Neural progenitor cell (in vitro differentiated cells): ENCODE measurements around the gene VPS13D. TPM values are rescaled to one million over a fixed set of nuclear protein-coding genes. Genes with fewer than 3 reads are reported as not detected.

Experiments used
- DNase-seq: peaks from one replicate; pipeline ENCODE4 v3.0.0-alpha.2; 2016; ENCODE audit warnings: low spot score
- H2AFZ ChIP-seq: fragments of 200-600 bp; sonication (generic); replicated peaks from 2 replicates; pipeline ENCODE4 v1.6.1; 2016; ENCODE audit warnings: antibody characterized with exemption
- H3F3A ChIP-seq: fragments of 200-600 bp; sonication (generic); 2 replicates; pipeline ENCODE4 v1.6.1; 2016; ENCODE audit warnings: antibody characterized with exemption, low read depth
- H3K27ac ChIP-seq: fragments of 200-600 bp; sonication (generic); 2 replicates; pipeline ENCODE4 v1.5.1; 2016; ENCODE audit warnings: mild to moderate bottlenecking
- H3K27me3 ChIP-seq: fragments of 200-600 bp; sonication (generic); 2 replicates; pipeline ENCODE4 v1.6.1; 2016; ENCODE audit warnings: mild to moderate bottlenecking, moderate library complexity
- H3K36me3 ChIP-seq: fragments of 200-600 bp; sonication (generic); 2 replicates; pipeline ENCODE4 v1.5.1; 2016
- H3K4me1 ChIP-seq: fragments of 200-600 bp; sonication (generic); 2 replicates; pipeline ENCODE4 v1.6.1; 2016; ENCODE audit warnings: mixed run types
- H3K4me2 ChIP-seq: fragments of 200-600 bp; sonication (generic); 2 replicates; pipeline ENCODE4 v1.6.1; 2016
- H3K4me3 ChIP-seq: fragments of 200-600 bp; sonication (generic); 2 replicates; pipeline ENCODE4 v1.5.1; 2016
- H3K79me2 ChIP-seq: fragments of 200-600 bp; sonication (generic); 2 replicates; pipeline ENCODE4 v1.6.1; 2016; ENCODE audit warnings: low read depth
- H3K9ac ChIP-seq: fragments of 200-600 bp; sonication (generic); 2 replicates; pipeline ENCODE4 v1.6.1; 2016
- H3K9me3 ChIP-seq: fragments of 200-600 bp; sonication (generic); 2 replicates; pipeline ENCODE4 v1.5.1; 2016; ENCODE audit warnings: low read depth
- H4K20me1 ChIP-seq: fragments of 200-600 bp; sonication (generic); 2 replicates; pipeline ENCODE4 v1.6.1; 2016; ENCODE audit warnings: low read depth
- H3K27ac Mint-ChIP-seq: 3 replicates; pipeline ENCODE4 v1.8.0; 2021; ENCODE audit warnings: mixed read lengths
- H3K27me3 Mint-ChIP-seq: 2 replicates; pipeline ENCODE4 v1.8.0; 2022; ENCODE audit warnings: low read depth, mild to moderate bottlenecking, inconsistent platforms, moderate library complexity, mixed read lengths; ENCODE audit not compliant: insufficient read depth
- H3K36me3 Mint-ChIP-seq: 3 replicates; pipeline ENCODE4 v1.8.0; 2021; ENCODE audit warnings: mixed read lengths
- H3K4me1 Mint-ChIP-seq: 3 replicates; pipeline ENCODE4 v1.8.0; 2021; ENCODE audit warnings: mixed read lengths
- H3K4me3 Mint-ChIP-seq: 3 replicates; pipeline ENCODE4 v1.8.0; 2021; ENCODE audit warnings: mild to moderate bottlenecking, moderate library complexity, mixed read lengths
- H3K9me3 Mint-ChIP-seq: 3 replicates; pipeline ENCODE4 v1.8.0; 2020; ENCODE audit warnings: mixed read lengths
- EZH2 ChIP-seq: fragments of 200-600 bp; sonication (generic); IDR thresholded peaks from 2 replicates; pipeline ENCODE4 v1.6.1; 2017; ENCODE audit warnings: antibody characterized with exemption, mild to moderate bottlenecking, moderate library complexity
- EZH2phosphoT487 ChIP-seq: fragments of 200-600 bp; sonication (generic); IDR thresholded peaks from 2 replicates; pipeline ENCODE4 v1.6.1; 2017; ENCODE audit warnings: antibody characterized with exemption
- total RNA-seq: library from RNA; depleted of rRNA; stranded (reverse); fragments of >200 nt; gene quantifications from 2 replicates; pipeline ENCODE4 v1.2.3, GENCODE V29; 2015; ENCODE audit warnings: low replicate concordance
- TF ChIP-seq, protein P1 (sequence below): fragments of 200-600 bp; sonication (generic); IDR thresholded peaks from 2 replicates; pipeline ENCODE4 v1.5.1; 2017; ENCODE audit warnings: antibody characterized with exemption, mild to moderate bottlenecking

The VPS13D gene
- total RNA-seq, 1 donor from 2014 or later, result 16.4 TPM

DNA sequence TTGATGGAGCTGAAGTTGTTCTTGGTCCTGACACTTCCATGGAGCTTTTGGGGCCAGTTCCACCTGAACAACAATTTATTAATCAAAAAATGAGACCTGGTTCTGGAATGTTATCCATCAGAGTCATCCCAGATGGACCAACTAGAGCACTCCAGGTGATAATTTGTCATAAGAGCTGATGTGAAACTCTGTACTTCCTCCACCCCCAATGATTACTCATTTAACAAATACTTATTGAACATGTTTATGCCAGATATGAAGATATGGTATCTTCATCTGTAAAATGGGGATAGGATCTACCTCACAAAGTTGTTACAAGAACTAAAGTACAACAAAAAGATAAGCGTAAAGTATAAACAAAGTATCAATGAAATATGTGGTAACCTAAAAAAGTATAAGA is 153.2 kb downstream of the VPS13D start:
- no peaks in the 10 kb centered on the region for H3K9me3 ChIP-seq
- peaks cover 51% of the 10 kb centered on the region for H3K36me3 Mint-ChIP-seq
- TF ChIP-seq EZH2phosphoT487, result no peak
- TF ChIP-seq, protein P1, sequence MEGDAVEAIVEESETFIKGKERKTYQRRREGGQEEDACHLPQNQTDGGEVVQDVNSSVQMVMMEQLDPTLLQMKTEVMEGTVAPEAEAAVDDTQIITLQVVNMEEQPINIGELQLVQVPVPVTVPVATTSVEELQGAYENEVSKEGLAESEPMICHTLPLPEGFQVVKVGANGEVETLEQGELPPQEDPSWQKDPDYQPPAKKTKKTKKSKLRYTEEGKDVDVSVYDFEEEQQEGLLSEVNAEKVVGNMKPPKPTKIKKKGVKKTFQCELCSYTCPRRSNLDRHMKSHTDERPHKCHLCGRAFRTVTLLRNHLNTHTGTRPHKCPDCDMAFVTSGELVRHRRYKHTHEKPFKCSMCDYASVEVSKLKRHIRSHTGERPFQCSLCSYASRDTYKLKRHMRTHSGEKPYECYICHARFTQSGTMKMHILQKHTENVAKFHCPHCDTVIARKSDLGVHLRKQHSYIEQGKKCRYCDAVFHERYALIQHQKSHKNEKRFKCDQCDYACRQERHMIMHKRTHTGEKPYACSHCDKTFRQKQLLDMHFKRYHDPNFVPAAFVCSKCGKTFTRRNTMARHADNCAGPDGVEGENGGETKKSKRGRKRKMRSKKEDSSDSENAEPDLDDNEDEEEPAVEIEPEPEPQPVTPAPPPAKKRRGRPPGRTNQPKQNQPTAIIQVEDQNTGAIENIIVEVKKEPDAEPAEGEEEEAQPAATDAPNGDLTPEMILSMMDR, result no peak
- TF ChIP-seq EZH2, result no peak
- H3K9me3 Mint-ChIP-seq, result peaks cover 14% of the 10 kb centered on the region
- H3K27me3 Mint-ChIP-seq, result no peaks in the 10 kb centered on the region
- no peaks in the 10 kb centered on the region for H3K79me2 ChIP-seq
- H3K36me3 ChIP-seq, result peaks cover 20% of the 10 kb centered on the region
- peaks cover 11% of the 10 kb centered on the region for H3F3A ChIP-seq
- no peak overlapping the region for H3K4me3 Mint-ChIP-seq
- no peak overlapping the region for H3K4me2 ChIP-seq
- H3K27ac Mint-ChIP-seq, result no peak overlapping the region
- H3K4me3 ChIP-seq, result no peak overlapping the region
- H3K4me1 Mint-ChIP-seq, result no peaks in the 10 kb centered on the region
- H2AFZ ChIP-seq, result no peak overlapping the region
- H3K27ac ChIP-seq, result no peak overlapping the region
- DNase-seq, result no peak
- no peaks in the 10 kb centered on the region for H3K27me3 ChIP-seq
- peaks cover 18% of the 10 kb centered on the region for H3K4me1 ChIP-seq
- no peaks in the 10 kb centered on the region for H4K20me1 ChIP-seq
- no peak overlapping the region for H3K9ac ChIP-seq

DNA sequence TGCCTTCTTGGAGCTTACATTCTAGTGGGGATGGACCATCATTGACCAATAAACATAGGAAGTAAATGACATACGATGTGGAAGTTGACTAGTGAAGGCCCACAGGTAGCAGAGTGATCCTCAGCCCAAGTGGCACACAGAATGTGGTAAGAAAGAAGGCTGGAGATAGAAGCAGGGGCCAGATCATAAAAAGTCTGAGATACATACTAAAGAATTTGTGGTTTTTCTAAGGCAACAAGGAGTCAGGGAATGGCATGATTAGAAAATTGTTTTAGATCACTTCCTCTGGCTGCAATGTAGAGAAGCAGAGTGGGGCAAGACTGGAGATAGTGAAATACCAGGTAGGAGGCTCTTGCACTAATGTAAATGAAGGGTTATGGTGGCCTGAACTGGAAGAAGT is 154.0 kb downstream of the VPS13D start:
- H2AFZ ChIP-seq, result no peak overlapping the region
- DNase-seq, result no peak
- no peaks in the 10 kb centered on the region for H3K27me3 ChIP-seq
- no peak overlapping the region for H3K4me3 ChIP-seq
- no peak overlapping the region for H3K4me2 ChIP-seq
- Mint-ChIP-seq H3K27me3 (no peaks in the 10 kb centered on the region), H3K36me3 (peaks cover 57% of the 10 kb centered on the region), H3K4me1 (no peaks in the 10 kb centered on the region), H3K4me3 (no peak overlapping the region), H3K27ac (no peak overlapping the region), H3K9me3 (peaks cover 15% of the 10 kb centered on the region)
- H3K9me3 ChIP-seq, result no peaks in the 10 kb centered on the region
- no peaks in the 10 kb centered on the region for H3K79me2 ChIP-seq
- H3K4me1 ChIP-seq, result peaks cover 18% of the 10 kb centered on the region
- H3F3A ChIP-seq, result peaks cover 11% of the 10 kb centered on the region
- H3K9ac ChIP-seq, result no peak overlapping the region
- H4K20me1 ChIP-seq, result no peaks in the 10 kb centered on the region
- H3K36me3 ChIP-seq, result peaks cover 18% of the 10 kb centered on the region
- no peak overlapping the region for H3K27ac ChIP-seq
- TF ChIP-seq, protein P1, result no peak
- no peak for TF ChIP-seq EZH2
- TF ChIP-seq EZH2phosphoT487, result no peak

DNA sequence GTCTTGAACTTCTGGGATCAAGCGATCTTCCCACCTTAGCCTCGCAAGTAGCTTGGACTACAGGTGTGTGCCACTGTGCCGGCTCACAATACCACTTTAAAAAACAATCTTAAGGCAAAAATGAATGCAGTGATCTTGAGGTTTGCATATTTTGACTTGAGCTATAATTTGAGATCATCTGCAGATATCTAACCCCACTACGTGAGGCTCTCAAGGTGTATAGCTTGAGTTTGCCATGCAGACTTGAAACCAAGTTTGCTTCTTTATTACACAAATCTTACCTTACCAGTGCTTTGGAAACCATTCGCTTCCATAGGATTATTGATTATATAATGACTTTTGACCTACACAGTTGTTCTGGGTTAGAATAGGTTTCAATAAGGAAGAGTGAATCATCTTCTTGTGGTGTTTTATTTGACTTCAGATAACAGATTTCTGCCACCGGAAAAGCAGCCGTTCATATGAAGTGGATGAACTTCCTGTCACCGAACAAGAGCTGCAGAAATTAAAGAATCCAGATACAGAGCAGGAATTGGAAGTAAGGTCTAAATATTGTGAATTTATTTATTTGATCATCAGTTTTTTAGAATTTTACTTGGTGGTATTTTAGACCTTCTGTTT is 155.1 kb downstream of the VPS13D start:
- no peak overlapping the region for H3K27ac ChIP-seq
- H3K36me3 ChIP-seq, result peaks cover 16% of the 10 kb centered on the region
- no peaks in the 10 kb centered on the region for H3K27me3 ChIP-seq
- no peaks in the 10 kb centered on the region for H3K27me3 Mint-ChIP-seq
- no peak overlapping the region for H3K27ac Mint-ChIP-seq
- H3K4me3 ChIP-seq, result no peak overlapping the region
- no peaks in the 10 kb centered on the region for H3K79me2 ChIP-seq
- no peaks in the 10 kb centered on the region for H4K20me1 ChIP-seq
- H3K36me3 Mint-ChIP-seq, result peaks cover 57% of the 10 kb centered on the region
- no peaks in the 10 kb centered on the region for H3K9me3 ChIP-seq
- no peak overlapping the region for H2AFZ ChIP-seq
- DNase-seq, result no peak
- H3K4me1 Mint-ChIP-seq, result no peaks in the 10 kb centered on the region
- no peak overlapping the region for H3K4me3 Mint-ChIP-seq
- peaks cover 11% of the 10 kb centered on the region for H3F3A ChIP-seq
- peaks cover 15% of the 10 kb centered on the region for H3K9me3 Mint-ChIP-seq
- no peak overlapping the region for H3K9ac ChIP-seq
- no peak overlapping the region for H3K4me2 ChIP-seq
- H3K4me1 ChIP-seq, result peaks cover 18% of the 10 kb centered on the region
- no peak for TF ChIP-seq EZH2
- no peak for TF ChIP-seq EZH2phosphoT487
- TF ChIP-seq, protein P1, result no peak
